Mammary epithelial cell (primary cell): ENCODE measurements around the gene FRMD8.

Source experiments
- CTCF ChIP-seq, 2 donors: IDR thresholded peaks in 1 of 2; conservative IDR thresholded peaks in 1 of 2; 2 replicates each; pipeline ENCODE4 v1.5.1; 2011 to 2012; ENCODE audit warnings: inconsistent platforms in 2 of 2, low read length in 2 of 2, mild to moderate bottlenecking in 2 of 2, control low read depth in 1 of 2, low read depth in 1 of 2; ENCODE audit not compliant: insufficient read depth in 1 of 2; ENCODE audit errors: extremely low read depth in 1 of 2
- EZH2 ChIP-seq: IDR thresholded peaks from 2 replicates; pipeline ENCODE4 v1.6.1; 2012; ENCODE audit warnings: low read length, inconsistent platforms, borderline replicate concordance

- TF ChIP-seq CTCF (conservative IDR thresholded peaks at IDR 0.05 in 1 of 2, IDR thresholded peaks at IDR 0.05 in 1 of 2; ENCODE audit: extremely low read depth in 1 of 2, insufficient read depth in 1 of 2, low read depth in 1 of 2, low read length in 2 of 2), result no peak
- TF ChIP-seq EZH2, result no peak
Measured at GRCh38 chr11:65414776-65415498, 28.5 kb downstream of the FRMD8 start.
